NCI-H345 (cell line): ENCODE results near the gene CDK14.
A peak's percentile ranks its signal among the peaks of the same experiment; 100 is the strongest.

ENCODE experiments used
- DNase-seq: peaks from one replicate; lab custom pipeline; 2025; lab: John Stamatoyannopoulos, UW

CDK14 gene

DNA sequence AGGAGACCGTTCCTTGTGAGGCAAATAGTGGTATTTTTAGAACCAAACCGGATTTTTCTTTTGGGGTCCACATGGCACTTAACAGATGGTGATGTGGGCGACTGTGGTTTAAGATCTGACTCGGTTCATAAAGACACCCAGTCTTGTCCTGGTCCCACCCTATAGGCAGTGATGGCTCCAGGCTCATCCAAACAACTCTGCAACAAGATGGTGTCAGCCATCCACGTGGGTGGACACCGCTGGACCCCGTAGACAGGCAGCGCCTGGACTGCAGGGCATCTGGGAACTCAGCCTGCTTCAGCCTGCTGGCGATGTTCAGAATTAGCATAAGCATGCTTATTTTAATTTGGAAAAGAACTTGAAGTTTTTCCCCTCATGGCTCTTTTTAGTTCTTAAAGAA lies 409.7 kb downstream of the CDK14 start:
- DNase-seq, result no peak

GRCh38 chr7:91007371-91007770 lies 411.2 kb downstream of the CDK14 start:
- no peak for DNase-seq

DNA sequence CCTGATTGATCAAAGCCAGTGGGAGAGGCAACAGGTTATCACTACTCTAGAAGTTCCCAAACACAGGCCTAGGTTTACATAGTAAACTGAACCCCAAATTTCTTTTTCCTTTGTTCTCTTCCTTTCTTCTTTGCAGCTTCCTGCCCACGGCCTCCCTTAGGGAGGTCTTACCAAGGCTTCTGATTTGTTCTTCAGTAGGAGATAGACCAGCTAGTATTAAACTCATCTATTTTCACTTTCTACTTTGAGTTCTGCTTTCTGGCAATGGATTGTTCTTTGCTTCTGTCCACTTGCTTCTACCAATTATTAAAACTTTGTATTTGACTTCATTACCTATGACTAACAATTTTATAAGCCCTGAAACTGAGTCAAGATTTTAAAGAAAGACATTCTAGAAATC lies 417.0 kb downstream of the CDK14 start:
- no peak for DNase-seq

GRCh38 chr7:91019686-91020385 lies 423.7 kb downstream of the CDK14 start:
- no peak for DNase-seq

- DNase-seq, result no peak
These were observed 424.7 kb downstream of the CDK14 start for GRCh38 chr7:91020636-91021385.

DNA sequence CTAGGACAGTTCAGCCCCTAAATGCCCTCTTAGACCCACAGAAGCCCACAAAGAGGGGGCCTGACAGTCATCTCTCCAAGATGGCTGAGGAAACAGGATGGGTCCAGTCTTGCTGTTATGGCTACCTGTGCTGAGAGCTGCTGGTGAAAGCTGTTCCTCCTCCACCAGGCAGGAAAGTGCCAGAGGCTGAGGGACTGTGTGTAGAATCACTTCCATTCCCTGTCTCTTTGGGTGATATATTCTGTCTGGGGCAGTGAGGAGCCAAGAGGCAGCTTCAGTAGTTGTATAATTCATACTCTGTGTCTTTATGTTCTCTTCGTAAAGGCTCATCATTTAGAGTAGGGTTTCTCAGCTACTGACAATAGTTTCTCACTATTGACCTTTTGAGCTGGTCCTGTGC lies 425.8 kb downstream of the CDK14 start:
- no peak for DNase-seq

GRCh38 chr7:91025906-91026390 lies 429.8 kb downstream of the CDK14 start:
- no peak for DNase-seq

GRCh38 chr7:91029688-91030087 lies 433.6 kb downstream of the CDK14 start:
- DNase-seq, result no peak

DNA sequence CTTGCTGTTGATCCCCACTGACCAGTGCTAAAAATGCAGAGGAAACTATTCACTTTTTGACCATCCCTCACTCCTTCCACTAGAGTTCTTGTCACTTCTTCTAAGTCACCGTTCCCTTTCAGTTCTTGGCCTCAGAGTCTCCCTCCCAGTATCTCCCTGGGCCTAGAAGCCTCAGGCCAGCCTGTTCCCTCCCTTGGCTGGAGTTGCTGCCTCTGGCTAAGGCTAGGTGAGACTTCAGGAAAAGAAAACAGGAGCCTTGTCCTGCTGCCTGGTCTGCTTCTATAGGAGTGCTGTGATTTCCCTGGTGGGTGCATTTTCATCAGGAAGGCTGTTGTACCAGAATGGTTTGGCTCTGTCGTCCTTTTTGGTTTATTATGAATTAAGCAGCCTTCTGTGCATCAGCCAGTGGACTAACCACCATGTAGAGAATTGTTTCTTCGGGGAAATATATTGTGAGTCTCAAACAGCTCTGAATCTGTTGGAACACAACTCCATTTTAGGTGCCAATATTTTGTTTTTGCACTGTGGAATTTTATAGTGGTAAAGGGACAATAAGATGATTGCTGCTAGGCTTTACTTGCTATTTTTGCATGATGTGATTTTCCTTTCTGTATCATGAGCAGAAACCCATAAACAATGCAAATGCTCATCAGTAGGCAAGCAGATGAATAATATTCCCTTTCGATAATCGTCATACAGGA lies 434.7 kb downstream of the CDK14 start:
- no peak for DNase-seq

GRCh38 chr7:91031757-91032156 lies 435.6 kb downstream of the CDK14 start:
- DNase-seq, result no peak

DNA sequence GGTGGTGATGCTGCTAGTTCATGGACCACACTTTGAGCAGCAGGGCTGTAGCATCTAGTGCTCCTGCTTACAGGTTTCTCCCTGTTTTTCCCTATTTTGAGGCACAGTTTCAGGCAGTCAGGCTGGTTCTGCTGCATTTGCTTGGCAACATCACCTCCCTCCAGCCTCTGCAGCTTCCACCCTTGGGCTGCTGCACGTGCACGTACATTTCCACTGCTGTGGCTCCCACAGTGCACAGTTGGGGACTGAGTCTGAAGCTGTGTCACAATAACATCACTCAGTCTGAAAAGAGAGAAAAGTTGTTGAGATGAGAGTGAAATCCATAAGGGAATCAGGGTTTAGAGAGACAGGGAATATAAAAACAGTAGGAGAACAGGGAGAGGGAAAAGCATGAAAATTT lies 437.5 kb downstream of the CDK14 start:
- DNase-seq, result peak; percentile 60

- DNase-seq, result peak; percentile 84
These were observed 438.6 kb downstream of the CDK14 start for GRCh38 chr7:91034459-91035368.

GRCh38 chr7:91039033-91039432 lies 442.9 kb downstream of the CDK14 start:
- DNase-seq, result no peak

DNA sequence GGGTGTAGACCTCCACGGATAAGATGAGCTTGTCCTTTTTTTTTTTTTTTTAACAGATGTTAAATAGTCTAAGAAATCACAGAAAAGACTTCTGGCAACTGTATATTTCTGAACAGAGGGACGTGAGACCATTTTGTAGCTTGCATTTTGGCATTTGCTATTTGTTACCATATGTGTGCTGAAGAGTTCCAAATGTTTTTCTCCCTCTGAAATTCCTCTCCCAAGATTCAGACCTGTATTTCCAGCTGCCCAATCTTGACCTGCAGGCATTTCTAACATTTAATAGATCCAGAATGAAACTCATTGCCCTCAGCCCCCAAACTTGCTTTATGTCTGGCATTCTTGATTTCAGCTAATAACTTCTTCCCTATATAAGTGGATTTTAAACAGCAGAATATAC lies 445.0 kb downstream of the CDK14 start:
- DNase-seq, result no peak

- no peak for DNase-seq
These were observed 445.9 kb downstream of the CDK14 start for GRCh38 chr7:91041901-91042484.

DNA sequence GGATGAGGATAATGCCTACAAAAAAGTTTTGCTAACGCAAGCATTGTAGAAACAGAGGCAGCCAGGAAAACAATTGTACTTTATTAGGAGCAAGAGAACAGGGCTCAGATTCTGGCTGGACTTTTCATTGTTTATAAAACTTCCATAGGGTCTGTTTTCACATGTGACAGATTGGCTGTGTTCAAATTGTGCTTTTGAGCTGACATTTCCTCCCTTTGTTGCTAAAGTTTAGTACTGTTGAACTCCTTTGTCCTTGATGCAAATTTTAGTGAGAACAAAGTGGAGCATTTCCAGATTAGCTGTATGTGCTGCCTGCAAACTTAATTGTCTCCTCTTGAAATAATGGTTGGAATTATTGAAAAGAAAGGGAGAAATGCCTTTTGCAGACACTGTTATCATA lies 447.1 kb downstream of the CDK14 start:
- DNase-seq, result no peak

DNA sequence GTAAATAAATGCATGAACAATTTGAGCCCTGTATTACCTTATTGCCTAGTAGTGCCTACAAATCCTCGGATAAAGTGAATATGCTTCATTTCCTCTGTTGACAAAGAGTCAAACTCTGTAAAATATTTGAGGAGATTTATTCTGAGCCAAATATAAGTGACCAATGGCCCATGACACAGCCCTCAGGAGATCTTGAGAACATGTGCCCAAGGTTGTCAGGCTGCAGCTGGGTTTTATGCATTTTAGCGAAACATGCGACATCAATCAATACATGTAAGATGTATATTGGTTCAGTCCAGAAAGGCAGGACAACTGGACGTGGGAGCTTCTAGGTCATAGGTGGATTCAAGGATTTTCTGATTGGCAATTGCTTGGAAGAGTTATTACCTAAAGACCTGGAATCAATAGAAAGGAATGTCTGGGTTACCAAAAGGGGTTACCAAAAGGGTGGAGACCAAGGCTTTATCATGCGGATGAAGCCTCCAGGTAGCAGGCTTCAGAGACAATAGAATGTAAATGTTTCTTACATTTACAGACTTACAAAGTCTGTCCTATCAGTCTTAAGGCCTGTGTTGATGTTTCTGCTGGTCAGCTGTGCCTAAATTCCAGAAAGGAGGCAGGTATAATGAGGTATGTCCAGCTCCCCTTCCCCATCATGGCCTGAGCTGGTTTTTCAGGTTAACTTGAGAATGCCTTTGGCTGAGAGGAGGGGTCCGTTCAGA lies 448.0 kb downstream of the CDK14 start:
- no peak for DNase-seq

- no peak for DNase-seq
These were observed 449.5 kb downstream of the CDK14 start for GRCh38 chr7:91045606-91046005.

DNA sequence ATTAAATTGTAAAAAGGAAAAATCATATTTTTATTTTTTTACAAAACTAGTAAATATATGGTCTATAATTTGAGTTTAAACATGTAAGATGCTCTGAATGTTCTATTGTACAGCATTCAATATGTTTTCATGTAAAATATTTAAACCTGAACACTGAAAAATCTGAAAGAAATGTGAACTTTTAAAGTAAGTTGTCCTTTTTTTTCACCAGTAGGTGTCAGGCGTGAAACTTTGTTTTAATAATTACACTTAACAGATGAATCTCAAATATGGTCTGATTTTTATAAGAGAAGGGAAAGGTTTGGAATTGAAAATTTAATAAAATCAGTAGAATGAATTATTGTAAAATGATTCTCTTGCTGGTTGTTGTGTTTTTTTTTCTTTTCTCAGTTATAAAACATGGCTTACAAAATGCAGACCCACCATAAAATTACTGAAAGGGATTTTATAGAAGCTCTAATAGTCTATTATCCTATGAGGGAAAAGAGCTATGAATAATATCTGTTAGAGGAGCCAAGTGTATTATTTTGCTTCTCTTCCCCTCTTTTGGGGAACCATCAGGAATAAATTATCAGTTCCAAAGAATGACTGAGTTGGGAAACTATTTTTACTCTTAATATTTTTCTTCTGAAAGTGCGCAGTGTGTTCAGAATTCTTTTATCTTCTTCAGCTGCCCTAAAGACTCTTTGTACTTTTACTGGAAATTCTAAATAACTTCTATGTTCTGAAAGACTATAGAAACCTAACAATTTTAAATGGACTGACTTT lies 450.4 kb downstream of the CDK14 start:
- DNase-seq, result no peak

GRCh38 chr7:91047636-91048035 lies 451.5 kb downstream of the CDK14 start:
- no peak for DNase-seq
